Mammary epithelial cell (primary cell): ENCODE data around the gene BIRC7.

Source experiments
- EZH2 ChIP-seq: IDR thresholded peaks from 2 replicates; pipeline ENCODE4 v1.6.1; 2012; ENCODE audit warnings: low read length, inconsistent platforms, borderline replicate concordance
- TF ChIP-seq, protein P1 (sequence below), 2 donors: IDR thresholded peaks in 1 of 2; conservative IDR thresholded peaks in 1 of 2; 2 replicates each; pipeline ENCODE4 v1.5.1; 2011 to 2012; ENCODE audit warnings: inconsistent platforms in 2 of 2, low read length in 2 of 2, mild to moderate bottlenecking in 2 of 2, control low read depth in 1 of 2, low read depth in 1 of 2; ENCODE audit not compliant: insufficient read depth in 1 of 2; ENCODE audit errors: extremely low read depth in 1 of 2

DNA sequence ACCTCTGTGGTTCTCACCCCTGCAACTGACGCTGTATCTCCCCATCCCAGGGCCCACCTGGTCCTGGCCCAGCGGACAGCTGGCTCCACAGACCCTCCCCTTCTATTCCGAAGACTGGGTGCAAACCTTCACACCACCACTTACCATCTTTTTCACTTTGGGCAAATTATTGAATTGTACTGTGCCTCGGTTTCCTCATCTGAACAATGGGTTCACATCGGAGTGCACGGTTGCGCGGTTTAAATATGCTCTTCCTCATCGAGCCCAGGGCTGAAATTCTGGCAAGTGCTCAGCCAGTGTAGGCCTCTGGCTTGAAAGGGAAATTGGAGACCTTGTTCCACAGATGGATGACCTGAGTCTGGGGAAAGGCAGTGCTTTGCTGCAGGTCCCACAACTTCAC, 34.0 kb downstream of the BIRC7 start:
- TF ChIP-seq, protein P1, sequence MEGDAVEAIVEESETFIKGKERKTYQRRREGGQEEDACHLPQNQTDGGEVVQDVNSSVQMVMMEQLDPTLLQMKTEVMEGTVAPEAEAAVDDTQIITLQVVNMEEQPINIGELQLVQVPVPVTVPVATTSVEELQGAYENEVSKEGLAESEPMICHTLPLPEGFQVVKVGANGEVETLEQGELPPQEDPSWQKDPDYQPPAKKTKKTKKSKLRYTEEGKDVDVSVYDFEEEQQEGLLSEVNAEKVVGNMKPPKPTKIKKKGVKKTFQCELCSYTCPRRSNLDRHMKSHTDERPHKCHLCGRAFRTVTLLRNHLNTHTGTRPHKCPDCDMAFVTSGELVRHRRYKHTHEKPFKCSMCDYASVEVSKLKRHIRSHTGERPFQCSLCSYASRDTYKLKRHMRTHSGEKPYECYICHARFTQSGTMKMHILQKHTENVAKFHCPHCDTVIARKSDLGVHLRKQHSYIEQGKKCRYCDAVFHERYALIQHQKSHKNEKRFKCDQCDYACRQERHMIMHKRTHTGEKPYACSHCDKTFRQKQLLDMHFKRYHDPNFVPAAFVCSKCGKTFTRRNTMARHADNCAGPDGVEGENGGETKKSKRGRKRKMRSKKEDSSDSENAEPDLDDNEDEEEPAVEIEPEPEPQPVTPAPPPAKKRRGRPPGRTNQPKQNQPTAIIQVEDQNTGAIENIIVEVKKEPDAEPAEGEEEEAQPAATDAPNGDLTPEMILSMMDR (conservative IDR thresholded peaks at IDR 0.05 in 1 of 2, IDR thresholded peaks at IDR 0.05 in 1 of 2; ENCODE audit: extremely low read depth in 1 of 2, insufficient read depth in 1 of 2, low read depth in 1 of 2, low read length in 2 of 2), result no peak
- TF ChIP-seq EZH2, result no peak
